HCT116 (cell line): ENCODE data around the gene DUSP18. TPM values are rescaled to one million over a fixed set of nuclear protein-coding genes. Genes with fewer than 3 reads are reported as not detected.

Source experiments
- ATAC-seq: fragments of 200-7000 bp; cut with Tn5 transposase; 2 replicates; pipeline ENCODE4 v1.9.1; 2020; ENCODE audit warnings: mild to moderate bottlenecking, moderate library complexity
- BruUV-seq: library from RNA; stranded (reverse); fragments of 400-500 nt; replicated peaks from 2 replicates; lab custom pipeline; 2021; lab: Mats Ljungman, UMichigan
- CTCF ChIA-PET: fragments of 300-600 bp; sonication (Branson Sonifier 250); formaldehyde crosslinking; loops from one replicate; lab custom pipeline; 2021; ENCODE audit warnings: antibody characterized with exemption; lab: Charles Lee
- POLR2A ChIA-PET: fragments of 300-600, 350-600 bp; sonication (Branson Sonifier 250); formaldehyde crosslinking; loops from one replicate; lab custom pipeline; 2021; ENCODE audit warnings: antibody characterized with exemption; lab: Charles Lee
- RAD21 ChIA-PET, 2 experiments: fragments of 300-600 bp; sonication (Branson Sonifier 250); formaldehyde crosslinking; loops; one replicate each; lab custom pipeline; 2023; ENCODE audit warnings: low total read pairs in 2 of 2; ENCODE audit not compliant: uncharacterized antibody in 2 of 2, unreplicated experiment in 2 of 2, low non-redundant PET in 1 of 2; lab: Charles Lee
- DNase-seq: peaks from one replicate; pipeline ENCODE4 v3.0.0-alpha.2; 2010; ENCODE audit warnings: low read depth, low spot score
- H2AFZ ChIP-seq: fragments of 200-600 bp; shearing (Covaris generic), sonication (generic); 2 replicates; pipeline ENCODE4 v1.6.1; 2017; ENCODE audit warnings: low read depth, mixed run types, mixed read lengths, antibody characterized with exemption, low read length; ENCODE audit not compliant: poor library complexity, severe bottlenecking
- H3K27ac ChIP-seq: 2 replicates; pipeline ENCODE4 v1.5.1; 2012; ENCODE audit warnings: low read depth, low read length
- H3K27me3 ChIP-seq: fragments of 200-600 bp; sonication (generic); 2 replicates; pipeline ENCODE4 v1.6.1; 2016; ENCODE audit warnings: mixed run types, low read length, mixed read lengths; ENCODE audit not compliant: insufficient read depth
- H3K36me3 ChIP-seq, 2 experiments: fragments of 200-500 bp in 1 of 2; fragments of 200-600 bp in 1 of 2; sonication (Bioruptor generic) in 1 of 2; sonication (generic) in 1 of 2; 2 replicates each; pipeline versions ENCODE4 v1.5.1 to v1.6.1; 2014 to 2016; ENCODE audit warnings: low read length in 2 of 2, inconsistent platforms in 1 of 2, mixed read lengths in 1 of 2, mixed run types in 1 of 2; ENCODE audit not compliant: insufficient read depth in 2 of 2, control insufficient read depth in 1 of 2
- H3K4me1 ChIP-seq, 2 experiments: fragments of 200-600 bp in 1 of 2; sonication (generic) in 1 of 2; 2 replicates each; pipeline versions ENCODE4 v1.5.1 to v1.6.1; 2012 to 2017; ENCODE audit warnings: low read length in 2 of 2, inconsistent platforms in 1 of 2, mild to moderate bottlenecking in 1 of 2, mixed read lengths in 1 of 2, mixed run types in 1 of 2, moderate library complexity in 1 of 2; ENCODE audit not compliant: insufficient read depth in 2 of 2, control insufficient read depth in 1 of 2
- H3K4me2 ChIP-seq: fragments of 200-600 bp; sonication (generic); 2 replicates; pipeline ENCODE4 v1.6.1; 2017; ENCODE audit warnings: mixed run types, low read length, mixed read lengths
- H3K4me3 ChIP-seq, 2 experiments: fragments of 200-600 bp in 1 of 2; sonication (generic) in 1 of 2; replicated peaks in 1 of 2; 2 replicates each; pipeline ENCODE4 v1.5.1; 2011 to 2016; ENCODE audit warnings: low read length in 2 of 2, control low read depth in 1 of 2, low read depth in 1 of 2, mild to moderate bottlenecking in 1 of 2, mixed read lengths in 1 of 2, mixed run types in 1 of 2
- H3K79me2 ChIP-seq: fragments of 200-600 bp; sonication (generic); 2 replicates; pipeline ENCODE4 v1.6.1; 2017; ENCODE audit warnings: mild to moderate bottlenecking, mixed run types, low read length, moderate library complexity, mixed read lengths; ENCODE audit not compliant: insufficient read depth
- H3K9ac ChIP-seq: fragments of 200-600 bp; sonication (generic); 2 replicates; pipeline ENCODE4 v1.6.1; 2016; ENCODE audit warnings: low read length, mixed read lengths
- H3K9me2 ChIP-seq: fragments of 200-600 bp; sonication (generic), shearing (Covaris generic); 2 replicates; pipeline ENCODE4 v1.6.1; 2017; ENCODE audit warnings: mixed run types, mild to moderate bottlenecking, moderate library complexity; ENCODE audit not compliant: insufficient read depth
- H3K9me3 ChIP-seq, 2 experiments: fragments of 200-500 bp in 1 of 2; fragments of 200-600 bp in 1 of 2; sonication (Bioruptor generic) in 1 of 2; sonication (generic) in 1 of 2; 2 replicates each; pipeline ENCODE4 v1.6.1; 2014 to 2017; ENCODE audit warnings: low read length in 2 of 2, mixed read lengths in 2 of 2, inconsistent platforms in 1 of 2, low read depth in 1 of 2, mild to moderate bottlenecking in 1 of 2, mixed run types in 1 of 2, moderate library complexity in 1 of 2; ENCODE audit not compliant: control insufficient read depth in 1 of 2, insufficient read depth in 1 of 2
- H4K20me1 ChIP-seq: fragments of 200-600 bp; sonication (generic), shearing (Covaris generic); 2 replicates; pipeline ENCODE4 v1.6.1; 2017; ENCODE audit warnings: mixed run types, mild to moderate bottlenecking, moderate library complexity; ENCODE audit not compliant: insufficient read depth
- CBX3 ChIP-seq: IDR thresholded peaks from 2 replicates; pipeline ENCODE4 v1.6.1; 2012; ENCODE audit warnings: low read depth
- EZH2phosphoT487 ChIP-seq: fragments of 200-600 bp; IDR thresholded peaks from 2 replicates; pipeline ENCODE4 v1.6.1; 2018; ENCODE audit warnings: antibody characterized with exemption, borderline replicate concordance
- POLR2AphosphoS5 ChIP-seq: IDR thresholded peaks from 2 replicates; pipeline ENCODE4 v1.6.1; 2011; ENCODE audit warnings: mild to moderate bottlenecking, low read depth, low read length, moderate library complexity
- SIN3A ChIP-seq: IDR thresholded peaks from 2 replicates; pipeline ENCODE4 v1.6.1; 2012; ENCODE audit warnings: low read depth
- SP1 ChIP-seq: IDR thresholded peaks from 2 replicates; pipeline ENCODE4 v1.6.1; 2012; ENCODE audit warnings: low read depth
- TCF7L2 ChIP-seq: IDR thresholded peaks from 2 replicates; pipeline ENCODE4 v1.7.0; 2011; ENCODE audit warnings: borderline replicate concordance, inconsistent platforms; ENCODE audit not compliant: insufficient read depth, insufficient read length; ENCODE audit errors: extremely low read depth
- ZFX ChIP-seq: fragments of 450-650 bp; IDR thresholded peaks from 2 replicates; pipeline ENCODE4 v1.6.1; 2017
- intact Hi-C: fragments of 100-400 bp; cut with micrococcal nuclease; formaldehyde crosslinking; loops from 2 replicates; pipeline ENCODE4 v1.10.0; 2022
- total RNA-seq: library from RNA; stranded (reverse); gene quantifications from one replicate; pipeline ENCODE4 v1.2.1, GENCODE V29; 2021; ENCODE audit not compliant: unreplicated experiment
- TF ChIP-seq, protein P1 (sequence below): IDR thresholded peaks from 2 replicates; pipeline ENCODE4 v1.6.1; 2012; ENCODE audit warnings: low read depth

DUSP18 gene
- total RNA-seq, 1 experiment from 2014 or later: 9.7 TPM

DNA sequence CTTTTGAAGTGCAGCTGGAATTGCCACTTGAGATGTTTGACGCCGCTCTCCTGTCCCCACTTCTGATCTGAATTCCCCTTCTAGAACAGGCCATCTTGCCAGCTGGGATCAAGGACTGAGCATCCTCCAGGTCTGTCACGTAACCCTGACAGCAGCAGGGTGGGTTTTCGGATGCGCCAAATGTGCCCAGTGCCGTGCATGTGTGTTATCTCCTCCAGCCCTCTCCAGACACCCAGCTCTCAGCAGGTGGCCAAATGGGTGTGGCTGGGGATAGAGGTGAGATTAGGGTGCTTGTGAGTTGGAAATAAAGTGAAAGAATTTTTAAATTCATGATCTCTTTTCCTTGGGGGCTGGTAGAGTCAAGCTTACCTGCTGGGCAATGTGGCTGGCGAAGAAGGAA, 30.3 kb upstream of the DUSP18 start:
- intact Hi-C loops: no loop called here
- no peak for TF ChIP-seq POLR2AphosphoS5
- TF ChIP-seq EZH2phosphoT487: no peak
- no peak for TF ChIP-seq CBX3
- TF ChIP-seq TCF7L2: no peak
- no peak for TF ChIP-seq SIN3A
- no peak for TF ChIP-seq SP1
- TF ChIP-seq, protein P1, sequence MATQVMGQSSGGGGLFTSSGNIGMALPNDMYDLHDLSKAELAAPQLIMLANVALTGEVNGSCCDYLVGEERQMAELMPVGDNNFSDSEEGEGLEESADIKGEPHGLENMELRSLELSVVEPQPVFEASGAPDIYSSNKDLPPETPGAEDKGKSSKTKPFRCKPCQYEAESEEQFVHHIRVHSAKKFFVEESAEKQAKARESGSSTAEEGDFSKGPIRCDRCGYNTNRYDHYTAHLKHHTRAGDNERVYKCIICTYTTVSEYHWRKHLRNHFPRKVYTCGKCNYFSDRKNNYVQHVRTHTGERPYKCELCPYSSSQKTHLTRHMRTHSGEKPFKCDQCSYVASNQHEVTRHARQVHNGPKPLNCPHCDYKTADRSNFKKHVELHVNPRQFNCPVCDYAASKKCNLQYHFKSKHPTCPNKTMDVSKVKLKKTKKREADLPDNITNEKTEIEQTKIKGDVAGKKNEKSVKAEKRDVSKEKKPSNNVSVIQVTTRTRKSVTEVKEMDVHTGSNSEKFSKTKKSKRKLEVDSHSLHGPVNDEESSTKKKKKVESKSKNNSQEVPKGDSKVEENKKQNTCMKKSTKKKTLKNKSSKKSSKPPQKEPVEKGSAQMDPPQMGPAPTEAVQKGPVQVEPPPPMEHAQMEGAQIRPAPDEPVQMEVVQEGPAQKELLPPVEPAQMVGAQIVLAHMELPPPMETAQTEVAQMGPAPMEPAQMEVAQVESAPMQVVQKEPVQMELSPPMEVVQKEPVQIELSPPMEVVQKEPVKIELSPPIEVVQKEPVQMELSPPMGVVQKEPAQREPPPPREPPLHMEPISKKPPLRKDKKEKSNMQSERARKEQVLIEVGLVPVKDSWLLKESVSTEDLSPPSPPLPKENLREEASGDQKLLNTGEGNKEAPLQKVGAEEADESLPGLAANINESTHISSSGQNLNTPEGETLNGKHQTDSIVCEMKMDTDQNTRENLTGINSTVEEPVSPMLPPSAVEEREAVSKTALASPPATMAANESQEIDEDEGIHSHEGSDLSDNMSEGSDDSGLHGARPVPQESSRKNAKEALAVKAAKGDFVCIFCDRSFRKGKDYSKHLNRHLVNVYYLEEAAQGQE: no peak
- TF ChIP-seq ZFX: no peak
- no TSS peak for BruUV-seq
- Histone ChIP-seq H3K36me3 (no peaks in the 10 kb centered on the region), H3K27me3 (no peaks in the 10 kb centered on the region), H3K4me3 (no peak overlapping the region), H3K27ac (no peak overlapping the region), H3K4me2 (no peak overlapping the region), H3K9me2 (no peaks in the 10 kb centered on the region), H3K4me1 (peaks cover 41 to 71% of the 10 kb centered on the region in 2 experiments), H4K20me1 (no peaks in the 10 kb centered on the region), H3K79me2 (peaks cover 20% of the 10 kb centered on the region; the same call in 1 of the 2 replicates), H3K9me3 (no peaks in the 10 kb centered on the region), H3K9ac (no peak overlapping the region), H2AFZ (no peak overlapping the region)
- ChIA-PET POLR2A (no interaction called here), RAD21 (no interaction called here), CTCF (no interaction called here)
- DNase-seq (no peak), ATAC-seq (no peak)
